GM12891 (cell line): ENCODE results near the gene PHF13.

ENCODE experiments used
- PAX5 ChIP-seq: IDR thresholded peaks from 2 replicates; pipeline ENCODE4 v1.6.1; 2011; ENCODE audit warnings: low read length, moderate library complexity, mild to moderate bottlenecking; ENCODE audit not compliant: insufficient read depth, severe bottlenecking
- POLR2A ChIP-seq: IDR thresholded peaks from 2 replicates; pipeline ENCODE4 v1.6.1; 2011; ENCODE audit warnings: low read depth, low read length, control low read depth
- POLR2AphosphoS5 ChIP-seq: IDR thresholded peaks from 2 replicates; pipeline ENCODE4 v1.6.1; 2011; ENCODE audit warnings: low read depth, low read length, control low read depth
- TAF1 ChIP-seq: IDR thresholded peaks from 2 replicates; pipeline ENCODE4 v1.6.1; 2011; ENCODE audit warnings: low read depth, low read length, control low read depth

DNA sequence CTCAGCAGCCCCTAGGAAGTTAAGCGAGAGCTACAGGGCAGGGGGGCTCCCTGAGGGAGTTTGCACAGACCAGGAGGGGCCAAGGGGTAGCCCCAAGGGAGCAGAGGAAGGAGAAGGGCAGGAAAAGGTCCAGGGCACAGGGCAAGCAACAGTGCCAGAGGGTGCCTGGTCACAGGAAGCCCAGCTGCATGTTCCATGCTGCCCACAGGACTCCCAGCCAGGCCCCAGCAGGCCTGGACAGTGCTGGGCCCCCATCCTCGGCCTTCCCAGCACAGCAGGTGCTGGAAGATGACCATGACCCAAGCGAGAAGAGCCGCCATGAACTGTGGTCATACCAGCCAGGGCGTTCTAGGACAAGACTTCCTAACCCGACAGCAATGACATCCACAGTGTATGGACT lies 21.9 kb upstream of the PHF13 start:
- TF ChIP-seq POLR2A (no peak), PAX5 (no peak), TAF1 (no peak), POLR2AphosphoS5 (no peak)
